ACHN (cell line): ENCODE measurements around the gene FBXL3.

ENCODE experiments used
- DNase-seq: peaks from one replicate; pipeline ENCODE4 v3.0.0-alpha.2; 2015
- in situ Hi-C: cut with HindIII; loops from 2 replicates; pipeline ENCODE4 v1.10.0; 2017; ENCODE audit warnings: low sequenced_read_pairs, low pct_ligation_motif_present, low pct_unique_long_range_greater_than_20kb

The FBXL3 gene

DNA sequence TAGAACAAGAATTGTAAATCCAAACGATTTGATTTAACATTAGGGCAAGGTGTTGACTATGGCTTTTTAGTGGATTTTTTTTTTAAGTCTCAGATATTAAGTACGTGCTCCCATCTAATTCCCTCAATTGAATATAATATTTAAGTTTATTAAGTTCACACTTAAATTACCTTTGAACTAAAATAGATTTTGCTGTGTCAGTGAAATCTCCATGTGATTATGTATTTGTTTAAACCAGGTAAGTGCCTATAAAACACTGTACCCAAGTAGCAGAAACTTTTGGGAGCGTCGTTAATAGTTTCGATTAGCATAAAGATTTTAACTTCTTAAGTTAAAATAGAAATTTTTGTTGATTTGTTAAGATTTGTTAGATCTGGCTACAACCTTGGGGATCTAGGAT is 33.5 kb downstream of the FBXL3 start:
- DNase-seq, result no peak
- in situ Hi-C loops, result no loop called here

DNA sequence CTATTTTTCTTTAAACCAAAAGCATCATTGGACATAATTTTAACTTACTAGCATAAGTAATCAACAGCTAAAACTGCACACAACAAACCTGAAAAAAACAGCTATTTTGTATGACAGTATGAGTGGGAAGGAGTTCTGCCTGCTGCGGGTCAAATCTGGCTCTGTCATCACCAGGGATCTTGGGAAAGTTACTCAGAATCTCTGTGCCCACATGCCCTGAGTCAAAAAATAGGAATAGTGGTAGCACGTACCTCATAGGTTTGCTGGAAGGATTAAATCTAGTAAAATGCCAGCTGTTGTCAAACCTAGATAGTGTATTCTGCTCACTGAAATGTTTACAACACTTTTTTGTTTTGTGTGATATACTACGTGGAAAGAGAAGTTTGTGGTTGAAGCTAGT is 33.9 kb downstream of the FBXL3 start:
- in situ Hi-C loops, result no loop called here
- DNase-seq, result no peak

DNA sequence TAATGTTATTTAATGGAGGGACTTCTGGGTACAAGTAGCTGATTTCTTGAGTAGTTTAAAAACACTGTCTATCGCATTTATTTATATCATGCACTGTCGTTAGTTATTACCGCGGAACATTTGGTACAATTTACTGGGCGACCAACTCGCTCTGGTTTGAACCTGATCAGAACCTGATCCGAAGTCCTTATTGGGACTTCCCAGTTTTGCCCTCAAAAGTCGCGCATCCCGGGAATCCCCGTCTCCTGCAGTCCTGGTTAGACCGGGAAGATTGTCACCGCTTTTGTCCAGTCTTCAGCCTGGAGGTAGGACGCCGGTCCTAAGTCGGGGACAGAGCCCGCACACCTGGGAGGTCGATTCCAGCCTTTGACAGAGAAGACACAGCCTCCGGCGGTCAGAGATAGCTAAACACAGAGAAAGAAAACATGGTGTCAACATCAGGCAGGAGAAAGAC is 34.4 kb downstream of the FBXL3 start:
- DNase-seq, result peak; percentile 11

DNA sequence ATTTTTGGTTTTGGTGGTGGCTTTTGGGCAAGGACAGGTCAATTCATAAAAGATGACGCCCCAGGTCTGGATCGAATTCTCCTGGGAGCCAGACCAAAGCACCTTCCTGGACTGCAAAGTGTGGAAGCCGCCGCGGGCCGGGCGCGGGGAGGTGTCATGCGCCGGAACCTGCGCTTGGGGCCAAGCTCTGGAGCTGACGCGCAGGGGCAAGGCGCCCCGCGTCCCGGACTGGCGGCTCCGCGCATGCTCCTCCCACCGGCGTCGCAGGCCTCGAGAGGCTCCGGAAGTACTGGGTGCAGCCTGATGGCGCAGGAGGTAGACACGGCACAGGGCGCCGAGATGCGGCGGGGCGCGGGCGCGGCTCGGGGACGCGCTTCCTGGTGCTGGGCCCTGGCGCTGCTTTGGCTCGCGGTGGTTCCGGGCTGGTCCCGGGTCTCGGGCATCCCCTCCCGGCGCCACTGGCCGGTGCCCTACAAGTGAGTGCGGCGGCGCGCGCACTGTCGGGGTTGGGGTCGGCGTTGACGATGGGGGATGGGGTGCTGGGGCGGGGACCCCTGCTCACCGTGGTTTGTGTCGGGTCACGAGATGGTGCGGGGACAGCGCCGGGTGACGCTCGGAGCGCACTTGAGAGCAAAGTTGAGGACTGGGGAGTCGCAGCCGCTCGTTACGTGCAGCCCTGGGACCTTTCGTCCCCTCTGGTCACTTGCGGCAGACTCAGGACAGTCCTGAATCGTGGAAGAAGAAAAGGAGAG is 35.0 kb downstream of the FBXL3 start, which contains the start of gene CLN5:
CLN5 (plus strand) TSS at position 286 of the 752 bp plus-strand sequence; CDS start at position 304, 18 bp downstream.
- in situ Hi-C loops, result no loop called here
- peak; percentile 91 for DNase-seq

More for the DNA sequence above, 34.4 kb downstream of the FBXL3 start:
- in situ Hi-C loops, result no loop called here

DNA sequence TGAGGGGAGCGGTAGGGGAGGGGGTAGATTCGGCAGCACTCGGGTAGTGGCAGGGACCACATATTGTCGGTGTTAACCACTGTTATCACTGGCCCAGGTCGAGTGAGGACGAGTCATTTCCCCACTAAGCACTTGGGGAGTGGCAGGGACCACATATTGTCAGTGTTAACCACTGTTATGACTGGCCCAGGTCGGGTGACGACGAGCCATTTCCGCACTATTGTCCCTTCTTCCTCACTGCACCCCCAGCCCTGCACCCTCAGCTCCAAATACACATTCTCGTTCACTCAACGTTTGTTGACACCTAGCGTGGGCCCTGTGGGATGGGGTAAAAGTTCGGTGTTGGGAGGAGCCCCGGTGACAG is 35.5 kb downstream of the FBXL3 start:
- no peak for DNase-seq
- in situ Hi-C loops, result no loop called here

DNA sequence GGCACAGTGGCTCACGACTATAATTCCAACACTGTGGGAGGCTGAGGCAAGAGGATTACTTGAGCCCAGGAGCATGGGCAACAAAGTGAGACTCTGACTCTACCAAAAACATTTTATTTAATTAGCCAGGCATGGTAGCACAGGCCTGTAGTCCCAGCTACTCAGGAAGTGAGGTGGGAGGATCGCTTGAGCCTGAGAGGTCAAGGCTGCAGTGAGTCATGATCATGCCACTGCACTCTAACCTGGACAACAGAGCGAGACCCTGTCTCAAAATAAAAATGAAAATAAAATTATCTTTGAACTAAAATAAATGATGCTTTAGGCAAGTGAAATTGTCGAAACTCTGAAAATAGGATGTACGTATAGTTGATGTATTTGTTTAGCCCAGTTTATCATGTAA is 43.3 kb downstream of the FBXL3 start:
- in situ Hi-C loops, result no loop called here
- DNase-seq, result no peak

DNA sequence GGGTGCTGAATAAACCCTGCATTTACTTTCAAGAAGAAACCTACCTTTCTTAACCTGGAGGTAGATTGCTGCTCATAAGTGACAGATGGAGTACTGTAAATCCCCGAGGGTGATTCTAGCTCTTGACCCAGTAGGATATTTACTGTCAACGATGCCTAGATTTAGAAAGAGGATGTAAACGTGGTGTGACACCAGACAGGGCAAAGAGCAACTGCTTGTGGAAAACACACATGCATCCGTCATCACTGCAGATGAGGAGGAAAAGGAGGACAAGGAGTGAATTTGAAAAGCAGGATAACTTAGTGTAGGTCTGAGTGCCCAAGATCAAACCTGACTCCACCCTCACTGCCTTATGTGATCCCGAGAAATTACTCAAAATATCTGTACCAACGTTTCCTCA is 44.9 kb downstream of the FBXL3 start:
- DNase-seq, result no peak
- in situ Hi-C loops, result no loop called here

DNA sequence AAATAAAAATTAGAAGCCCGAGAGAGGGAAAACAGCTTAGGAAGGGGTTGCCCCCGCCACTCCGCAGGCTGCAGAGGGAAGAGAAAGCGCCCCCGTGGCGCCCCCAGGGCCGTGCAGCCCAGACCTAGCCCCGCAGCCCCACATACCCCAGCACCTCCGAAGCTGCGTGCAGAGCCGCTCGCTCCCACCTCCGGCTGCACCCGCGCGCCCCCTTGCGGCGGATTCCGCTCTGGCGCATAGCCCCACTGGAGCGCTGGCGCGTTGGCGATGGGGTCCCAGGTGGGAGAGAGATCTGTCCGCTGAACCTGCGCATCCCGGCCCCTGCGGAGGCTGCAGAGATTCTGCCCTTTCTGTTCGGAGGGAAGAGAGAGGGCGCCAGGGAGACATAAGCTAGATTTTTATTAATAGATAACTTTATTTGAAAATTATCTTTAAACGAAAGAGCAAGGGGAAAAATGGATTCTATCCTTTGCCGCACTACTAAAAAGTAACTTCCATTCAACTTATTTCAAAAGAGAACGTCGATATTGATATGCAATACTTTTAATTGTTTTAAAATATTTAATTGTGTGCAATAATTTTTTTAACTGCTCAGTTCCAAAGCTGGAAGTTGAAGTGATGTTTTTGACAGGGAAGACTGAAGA is 46.8 kb downstream of the FBXL3 start:
- in situ Hi-C loops, result no loop called here
- DNase-seq, result peak; percentile 55

DNA sequence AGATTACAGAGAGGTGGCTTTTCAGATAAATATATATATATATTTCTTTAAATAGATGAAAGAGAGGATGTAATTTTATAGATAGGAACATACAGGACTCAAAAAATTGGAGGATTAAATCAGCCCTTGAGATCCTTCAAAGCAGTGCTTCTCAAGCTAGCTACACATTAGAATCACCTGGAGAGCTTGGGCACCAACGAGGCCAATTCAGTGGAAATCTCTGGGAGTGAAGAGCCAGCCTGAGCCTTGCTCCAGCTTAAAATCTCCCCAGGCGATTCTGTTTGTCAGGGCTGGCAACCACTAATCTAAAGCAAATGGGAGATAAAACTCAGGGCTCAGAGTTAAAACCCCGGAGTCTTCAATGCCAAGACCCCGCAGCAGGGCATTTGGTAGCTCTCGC is 50.0 kb downstream of the FBXL3 start:
- DNase-seq, result no peak
- in situ Hi-C loops, result no loop called here

DNA sequence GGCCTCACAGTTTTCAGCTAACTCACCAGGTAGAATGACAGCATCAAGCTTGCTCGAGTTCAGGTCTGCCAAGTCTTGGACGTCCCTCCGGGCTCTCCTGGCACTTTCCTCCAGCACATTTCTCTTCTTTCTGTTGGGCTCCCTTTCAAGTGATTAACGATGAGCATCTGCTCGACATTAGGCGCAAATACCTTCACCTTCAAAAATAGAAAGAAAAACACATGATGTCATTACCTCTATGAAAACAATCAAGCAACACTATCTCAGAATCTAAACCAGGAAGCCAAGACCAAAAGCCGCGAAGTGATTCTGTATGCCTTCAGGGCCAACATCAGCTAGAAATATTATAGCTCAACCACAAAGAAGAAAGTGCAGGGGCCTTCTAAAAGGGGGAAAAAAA is 50.5 kb downstream of the FBXL3 start:
- no peak for DNase-seq
- in situ Hi-C loops, result no loop called here

DNA sequence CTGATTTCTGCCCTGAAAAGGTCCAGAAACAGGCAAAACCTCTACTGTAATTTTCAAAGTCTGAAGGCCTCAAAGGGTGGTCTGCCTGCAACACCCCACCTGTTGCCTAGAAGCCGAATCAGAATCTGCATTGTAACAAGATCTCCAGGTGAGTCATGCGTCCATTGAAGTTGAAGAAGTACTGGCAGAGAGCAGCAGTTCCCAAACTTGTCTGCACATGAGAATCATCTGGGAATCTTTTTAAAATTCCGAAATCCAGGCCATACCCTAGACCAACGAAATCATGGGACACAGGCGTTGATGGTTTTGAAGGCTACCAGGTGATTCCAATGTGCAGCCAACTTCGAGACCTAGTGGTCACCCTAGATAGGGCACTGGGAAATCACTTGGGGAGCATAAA is 51.1 kb downstream of the FBXL3 start:
- in situ Hi-C loops, result no loop called here
- DNase-seq, result no peak

DNA sequence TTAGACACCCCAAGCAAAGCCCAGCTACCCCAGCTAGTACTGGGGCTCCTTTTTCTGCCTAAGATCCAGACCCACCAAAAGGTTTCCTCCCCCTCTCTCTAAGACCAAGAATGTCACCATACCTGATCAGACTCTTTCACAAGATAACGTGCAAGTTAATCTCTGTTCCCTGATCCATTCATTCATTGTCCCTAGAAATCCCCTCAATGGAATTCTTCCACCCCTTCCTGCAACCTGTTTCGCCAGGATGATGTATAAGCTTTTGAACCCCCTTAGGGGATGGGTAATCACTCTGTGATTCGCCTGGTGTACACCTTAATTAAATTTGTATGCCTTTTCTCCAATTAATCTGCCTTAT is 52.4 kb downstream of the FBXL3 start:
- in situ Hi-C loops, result no loop called here

DNA sequence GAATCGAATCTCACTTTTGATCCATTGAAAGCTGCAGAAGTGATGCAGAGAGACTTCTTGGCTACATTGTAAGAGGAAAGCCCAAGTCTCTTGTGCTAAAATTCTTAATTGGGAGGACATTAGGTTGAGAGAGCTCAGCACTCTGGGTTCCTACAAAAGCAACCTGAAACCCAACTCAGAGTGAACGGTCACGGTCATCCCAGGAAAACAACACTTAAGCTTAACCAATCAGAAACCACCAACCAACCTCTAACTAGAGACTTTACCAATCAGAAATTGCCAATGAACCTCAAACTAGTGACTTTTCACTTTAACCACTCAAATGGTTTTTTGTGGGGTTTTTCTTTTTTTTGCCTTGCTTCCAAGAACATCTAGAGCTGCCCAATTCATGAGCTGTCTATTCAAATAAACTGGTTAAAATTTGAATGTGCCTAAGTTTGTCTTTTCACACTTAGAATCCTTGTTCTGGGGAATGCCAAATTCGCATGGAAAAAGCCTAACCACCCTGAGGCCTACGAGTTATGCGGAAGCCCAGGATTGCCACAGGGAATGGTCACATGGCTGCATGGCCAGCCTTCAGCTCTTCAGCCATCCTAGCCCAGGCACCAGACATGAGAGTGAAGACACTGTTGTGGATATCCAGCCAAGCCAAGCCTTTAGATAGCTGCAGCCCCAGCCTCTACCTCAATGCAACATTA is 52.9 kb downstream of the FBXL3 start:
- no peak for DNase-seq
- in situ Hi-C loops, result no loop called here

More for the DNA sequence above, 52.4 kb downstream of the FBXL3 start:
- DNase-seq, result no peak

DNA sequence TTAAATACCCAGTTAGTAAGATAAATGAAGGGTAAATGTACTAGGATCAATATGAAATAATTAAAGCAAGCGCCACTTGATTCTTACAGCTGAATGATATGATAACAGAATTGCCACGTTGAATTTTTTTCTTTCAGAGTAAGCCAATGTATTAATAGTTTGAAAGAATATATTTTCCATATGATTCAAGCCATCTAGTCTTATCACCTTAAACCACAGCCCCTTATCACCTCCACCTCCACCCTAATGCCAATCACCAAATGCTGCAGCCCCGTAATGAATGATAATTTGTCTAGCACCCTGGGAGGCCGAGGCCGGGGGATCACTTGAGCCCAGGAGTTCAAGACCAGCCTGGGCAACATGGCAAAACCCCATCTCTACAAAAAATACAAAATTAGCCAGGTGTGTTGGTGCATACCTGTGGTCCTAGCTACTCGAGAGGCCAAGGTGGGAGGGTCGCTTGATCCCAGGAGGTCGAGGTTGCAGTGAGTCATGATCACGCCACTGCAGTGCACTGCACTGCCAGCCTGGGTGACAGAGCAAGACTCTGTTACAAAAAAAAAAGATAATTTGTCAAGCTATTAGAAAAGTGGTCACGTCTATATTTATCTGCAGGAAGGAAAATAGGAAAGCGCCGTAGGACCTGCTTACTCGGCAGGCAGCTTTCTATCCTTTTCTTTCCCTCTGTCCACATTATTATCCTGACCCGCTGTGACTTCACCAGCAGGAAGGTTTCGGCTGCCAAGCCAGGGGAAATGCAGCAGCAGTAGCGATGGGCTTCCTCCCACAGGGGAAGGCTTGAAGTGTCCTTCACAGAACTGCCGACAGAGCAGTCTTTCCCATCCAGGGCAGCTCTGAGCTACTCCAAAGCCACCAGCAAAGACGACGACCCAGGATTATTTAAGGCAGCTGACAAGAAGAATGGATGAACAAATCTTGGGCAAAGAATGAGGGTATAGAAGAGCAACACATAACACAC is 54.8 kb downstream of the FBXL3 start:
- in situ Hi-C loops, result no loop called here
- DNase-seq, result no peak

DNA sequence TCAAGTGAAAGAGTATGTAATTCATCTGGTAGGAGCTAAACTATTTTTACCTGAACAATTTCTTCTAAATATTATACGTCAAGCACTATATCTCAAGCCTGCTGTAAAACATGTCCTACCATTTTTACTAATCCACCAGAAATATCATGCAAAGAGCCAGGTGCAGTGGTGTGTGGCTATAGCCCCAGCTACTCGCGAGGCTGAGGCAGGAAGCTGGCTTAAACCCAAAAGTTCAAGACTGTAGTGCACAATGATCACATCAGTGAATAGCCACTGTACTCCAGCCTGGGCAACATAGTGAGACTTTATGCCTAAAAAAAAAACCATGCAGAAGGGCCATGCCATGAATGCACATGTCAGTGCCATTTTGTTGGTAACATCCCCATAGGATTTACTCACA is 55.7 kb downstream of the FBXL3 start:
- no peak for DNase-seq
- in situ Hi-C loops, result no loop called here

DNA sequence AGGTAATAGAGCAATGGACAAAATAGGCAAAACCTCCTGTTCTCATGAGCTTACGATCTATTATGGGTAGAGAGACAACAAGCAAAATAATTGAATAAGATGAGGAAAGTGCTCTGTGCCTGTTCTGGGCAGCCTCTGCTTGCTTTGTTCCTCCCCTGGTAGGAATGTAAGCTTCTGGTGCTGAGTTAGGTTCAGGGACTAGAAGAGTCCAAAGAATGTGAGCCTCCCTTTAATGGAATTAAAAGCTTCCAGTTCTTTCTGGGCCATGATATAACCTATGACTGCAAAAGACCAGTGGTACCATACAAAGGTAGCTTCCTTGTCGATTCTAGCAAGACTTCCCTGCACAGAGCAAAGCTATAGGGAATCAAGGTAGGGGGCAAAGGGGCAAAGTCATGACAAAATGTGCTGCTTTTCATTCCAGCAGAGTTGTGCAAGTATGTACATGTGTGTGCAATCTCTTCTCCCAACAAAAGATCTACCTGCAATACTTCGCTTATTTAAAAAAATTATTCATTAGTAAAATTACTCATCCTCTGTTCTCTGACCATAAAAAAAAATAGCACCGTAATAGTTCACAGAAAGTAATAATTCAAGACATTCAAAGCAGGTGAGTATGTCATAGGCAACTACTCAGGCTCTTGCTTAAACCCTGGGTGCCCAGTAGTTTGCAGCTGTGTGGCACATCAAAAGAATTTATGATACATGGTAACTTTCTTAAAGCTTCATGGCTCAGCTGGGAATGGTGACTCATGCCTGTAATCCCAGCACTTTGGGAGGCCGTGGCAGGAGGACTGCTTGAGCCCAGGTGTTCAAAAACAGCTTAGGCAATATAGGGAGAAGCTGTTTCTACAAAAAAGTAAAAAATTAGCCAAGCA is 57.2 kb downstream of the FBXL3 start:
- in situ Hi-C loops, result no loop called here
- DNase-seq, result no peak

DNA sequence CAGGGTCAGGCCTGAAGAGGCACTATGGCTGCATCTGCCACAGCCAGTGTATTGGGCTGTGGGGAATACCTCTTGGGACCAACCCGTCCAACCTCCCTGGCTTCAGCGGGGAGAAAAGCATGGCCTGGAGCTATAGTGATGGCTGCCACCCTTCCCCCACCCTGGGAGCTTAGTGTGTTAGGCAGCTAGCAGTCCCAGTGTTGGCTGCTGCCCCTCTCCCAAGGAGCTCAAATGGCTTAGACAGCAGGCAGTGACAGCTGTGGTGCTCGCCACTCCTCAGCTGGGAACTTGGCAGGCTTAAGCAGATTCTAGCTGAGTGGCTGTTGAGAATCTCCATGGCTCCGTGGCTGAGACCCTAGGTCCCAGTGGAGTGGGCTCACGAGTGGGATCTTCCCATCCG is 58.9 kb downstream of the FBXL3 start:
- in situ Hi-C loops, result no loop called here
- DNase-seq, result no peak

DNA sequence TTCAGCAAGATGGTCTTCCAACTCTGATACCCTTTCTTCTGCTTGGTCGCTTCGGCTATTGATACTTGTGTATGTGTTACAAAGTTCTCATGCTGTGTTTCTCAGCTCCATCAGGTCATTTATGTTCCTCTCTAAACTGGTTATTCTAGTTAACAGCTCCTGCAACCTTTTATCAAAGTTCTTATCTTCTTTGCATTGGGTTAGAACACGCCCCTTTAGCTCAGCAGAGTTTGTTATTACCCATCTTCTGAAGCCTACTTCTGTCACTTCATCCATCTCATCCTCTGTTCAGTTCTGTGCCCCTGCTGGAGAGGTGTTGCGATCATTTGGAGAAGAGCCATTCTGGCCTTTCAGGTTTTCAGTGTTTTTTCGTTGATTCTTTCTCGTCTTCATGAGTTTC is 59.9 kb downstream of the FBXL3 start:
- in situ Hi-C loops, result no loop called here
- DNase-seq, result no peak
